Cardiac muscle cell (in vitro differentiated cells and primary cell): Measurements from ENCODE around the gene TRPV4. TPM values are rescaled to one million over a fixed set of nuclear protein-coding genes. Genes with fewer than 3 reads are reported as not detected.

Experiments used
- DNase-seq, 2 donors: peaks; one replicate each; pipeline versions ENCODE4 v3.0.0 to v3.0.0-alpha.2; 2010 to 2017; ENCODE audit warnings: low read depth in 1 of 2, low spot score in 1 of 2
- H3K27ac ChIP-seq: fragments of 200-600 bp; sonication (generic); 2 replicates; pipeline ENCODE4 v1.5.1; 2016
- H3K27me3 ChIP-seq: fragments of 200-600 bp; sonication (generic); 2 replicates; pipeline ENCODE4 v1.6.0; 2016; ENCODE audit warnings: control low read depth
- H3K36me3 ChIP-seq: fragments of 200-600 bp; sonication (generic); 2 replicates; pipeline ENCODE4 v1.5.1; 2016; ENCODE audit warnings: control low read depth
- H3K4me1 ChIP-seq: fragments of 200-600 bp; sonication (generic); 2 replicates; pipeline ENCODE4 v1.8.1; 2017; ENCODE audit warnings: low read depth, mild to moderate bottlenecking, mixed run types
- H3K4me3 ChIP-seq: fragments of 200-600 bp; sonication (generic); 2 replicates; pipeline ENCODE4 v1.5.1; 2016; ENCODE audit warnings: mild to moderate bottlenecking
- H3K9me3 ChIP-seq: fragments of 200-600 bp; sonication (generic); 2 replicates; pipeline ENCODE4 v1.5.1; 2017; ENCODE audit warnings: low read depth, mild to moderate bottlenecking, control low read depth
- polyA plus RNA-seq: library from polyadenylated mRNA; unstranded; fragments of >200 nt; fragmentation: Nextera tagmentation; extraction: Ambion mirVana; gene quantifications from 2 replicates; pipeline ENCODE4 v1.2.1, GENCODE V29; 2016
- total RNA-seq: library from RNA; depleted of rRNA; stranded (reverse); fragments of >200 nt; gene quantifications from 2 replicates; pipeline ENCODE4 v1.2.3, GENCODE V29; 2016
- TF ChIP-seq, protein P1 (sequence below): IDR thresholded peaks from 2 replicates; pipeline ENCODE4 v1.5.1; 2012; ENCODE audit warnings: low read depth, mild to moderate bottlenecking, low read length

The TRPV4 gene
- total and polyA plus RNA-seq, 2 experiments from 2014 or later, result 2.4 to 4.1 TPM

DNA sequence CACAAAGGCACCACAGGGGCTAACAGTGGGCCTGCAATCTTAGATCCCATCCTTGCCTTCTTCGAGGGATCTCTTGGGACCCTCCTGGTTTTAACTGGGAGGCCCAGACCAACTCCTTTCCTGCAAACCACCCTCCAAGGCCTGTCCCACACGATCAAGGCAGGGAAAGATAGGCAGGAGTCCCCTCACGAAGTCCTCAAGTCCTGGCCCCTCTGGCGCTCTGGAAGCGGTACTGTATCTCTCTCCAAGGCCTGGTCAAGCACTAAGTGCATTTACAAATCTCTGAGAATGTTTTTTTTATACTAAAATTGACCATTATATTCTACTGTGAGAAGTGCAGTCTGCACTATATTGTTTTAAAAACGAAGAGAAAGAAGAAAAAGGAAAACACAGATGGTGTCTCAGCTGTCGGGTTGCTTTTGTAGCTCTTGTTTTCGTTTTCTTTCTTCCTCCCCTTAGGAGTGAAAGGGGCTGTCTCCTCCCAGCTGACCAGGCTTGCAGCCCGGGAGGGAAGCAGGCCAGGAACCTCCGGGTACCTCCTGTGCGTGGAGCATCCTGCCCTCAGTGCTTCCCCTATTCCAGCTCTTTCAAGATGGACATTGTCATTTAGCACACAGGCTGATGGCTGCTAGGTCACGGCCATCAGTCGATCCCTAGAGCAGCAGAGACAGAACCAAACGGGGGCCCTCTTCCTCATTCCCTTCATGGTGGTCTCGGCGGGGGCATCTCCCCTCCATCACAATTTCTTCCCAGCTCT lies 62.9 kb downstream of the TRPV4 start:
- Histone ChIP-seq H3K27ac (no peak overlapping the region), H3K36me3 (no peaks in the 10 kb centered on the region), H3K9me3 (no peaks in the 10 kb centered on the region), H3K4me3 (no peak overlapping the region), H3K27me3 (no peaks in the 10 kb centered on the region), H3K4me1 (no peaks in the 10 kb centered on the region)
- no peak for DNase-seq
- TF ChIP-seq, protein P1, sequence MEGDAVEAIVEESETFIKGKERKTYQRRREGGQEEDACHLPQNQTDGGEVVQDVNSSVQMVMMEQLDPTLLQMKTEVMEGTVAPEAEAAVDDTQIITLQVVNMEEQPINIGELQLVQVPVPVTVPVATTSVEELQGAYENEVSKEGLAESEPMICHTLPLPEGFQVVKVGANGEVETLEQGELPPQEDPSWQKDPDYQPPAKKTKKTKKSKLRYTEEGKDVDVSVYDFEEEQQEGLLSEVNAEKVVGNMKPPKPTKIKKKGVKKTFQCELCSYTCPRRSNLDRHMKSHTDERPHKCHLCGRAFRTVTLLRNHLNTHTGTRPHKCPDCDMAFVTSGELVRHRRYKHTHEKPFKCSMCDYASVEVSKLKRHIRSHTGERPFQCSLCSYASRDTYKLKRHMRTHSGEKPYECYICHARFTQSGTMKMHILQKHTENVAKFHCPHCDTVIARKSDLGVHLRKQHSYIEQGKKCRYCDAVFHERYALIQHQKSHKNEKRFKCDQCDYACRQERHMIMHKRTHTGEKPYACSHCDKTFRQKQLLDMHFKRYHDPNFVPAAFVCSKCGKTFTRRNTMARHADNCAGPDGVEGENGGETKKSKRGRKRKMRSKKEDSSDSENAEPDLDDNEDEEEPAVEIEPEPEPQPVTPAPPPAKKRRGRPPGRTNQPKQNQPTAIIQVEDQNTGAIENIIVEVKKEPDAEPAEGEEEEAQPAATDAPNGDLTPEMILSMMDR, result no peak

- H3K27ac ChIP-seq, result no peak overlapping the region
- H3K4me1 ChIP-seq, result no peaks in the 10 kb centered on the region
- no peak overlapping the region for H3K4me3 ChIP-seq
- H3K9me3 ChIP-seq, result no peaks in the 10 kb centered on the region
- no peaks in the 10 kb centered on the region for H3K36me3 ChIP-seq
- no peaks in the 10 kb centered on the region for H3K27me3 ChIP-seq
- TF ChIP-seq, protein P1, result no peak
- DNase-seq, result no peak
Observed at GRCh38 chr12:109768901-109769670, 64.1 kb downstream of the TRPV4 start.

DNA sequence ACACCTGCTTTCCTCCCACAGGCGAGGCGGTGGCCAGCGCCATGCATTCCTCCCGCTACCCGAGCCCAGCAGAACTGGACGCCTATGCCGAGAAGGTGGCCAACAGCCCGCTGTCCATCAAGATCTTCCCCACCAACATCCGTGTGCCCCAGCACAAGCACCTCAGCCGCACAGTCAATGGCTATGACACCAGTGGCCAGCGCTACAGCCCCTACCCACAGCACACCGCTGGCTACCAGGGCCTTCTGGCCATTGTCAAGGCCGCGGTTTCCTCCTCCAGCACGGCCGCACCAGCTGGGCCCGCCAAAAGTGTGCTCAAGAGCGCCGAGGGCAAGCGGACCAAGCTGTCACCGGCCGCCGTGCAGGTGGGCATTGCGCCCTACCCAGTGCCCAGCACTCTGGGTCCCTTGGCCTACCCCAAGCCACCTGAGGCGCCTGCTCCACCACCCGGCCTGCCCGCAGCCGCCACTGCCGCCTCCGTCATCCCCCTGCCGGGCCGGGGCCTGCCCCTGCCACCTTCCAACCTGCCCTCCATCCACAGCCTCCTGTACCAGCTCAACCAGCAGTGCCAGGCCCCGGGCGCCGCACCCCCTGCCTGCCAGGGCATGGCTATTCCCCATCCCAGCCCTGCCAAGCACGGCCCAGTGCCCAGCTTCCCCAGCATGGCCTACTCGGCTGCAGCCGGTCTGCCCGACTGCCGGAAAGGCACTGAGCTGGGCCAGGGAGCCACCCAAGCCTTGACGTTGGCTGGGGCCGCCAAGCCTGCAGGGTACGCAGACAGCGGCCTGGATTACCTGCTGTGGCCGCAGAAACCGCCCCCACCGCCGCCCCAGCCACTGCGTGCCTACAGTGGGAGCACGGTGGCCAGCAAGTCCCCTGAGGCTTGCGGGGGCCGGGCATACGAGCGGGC lies 65.0 kb downstream of the TRPV4 start:
- TF ChIP-seq, protein P1, result no peak
- Histone ChIP-seq H3K27me3 (no peaks in the 10 kb centered on the region), H3K4me3 (no peak overlapping the region), H3K4me1 (no peaks in the 10 kb centered on the region), H3K27ac (no peak overlapping the region), H3K36me3 (no peaks in the 10 kb centered on the region), H3K9me3 (no peaks in the 10 kb centered on the region)
- no peak for DNase-seq

DNA sequence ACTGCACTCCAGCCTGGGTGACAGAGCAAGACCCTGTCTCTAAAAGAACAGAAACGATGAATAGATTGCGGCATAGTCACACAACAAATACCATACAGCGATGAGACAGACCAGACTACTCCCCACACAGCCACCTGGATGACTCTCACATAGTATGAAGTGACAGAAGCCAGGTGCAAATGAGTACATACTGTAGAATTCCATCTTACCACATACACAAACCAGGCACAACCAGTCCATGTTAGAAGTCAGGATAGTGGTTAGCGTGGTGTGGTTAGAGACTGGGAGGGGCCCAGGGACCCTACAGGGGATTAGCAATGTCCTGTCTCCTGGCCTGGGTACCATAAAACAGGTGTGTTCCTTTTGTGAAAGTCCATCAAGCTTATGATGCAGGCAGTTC lies 65.7 kb downstream of the TRPV4 start:
- Histone ChIP-seq H3K36me3 (no peaks in the 10 kb centered on the region), H3K27me3 (no peaks in the 10 kb centered on the region), H3K4me1 (no peaks in the 10 kb centered on the region), H3K27ac (no peak overlapping the region), H3K9me3 (no peaks in the 10 kb centered on the region), H3K4me3 (no peak overlapping the region)
- DNase-seq, result no peak
- TF ChIP-seq, protein P1, result no peak

DNA sequence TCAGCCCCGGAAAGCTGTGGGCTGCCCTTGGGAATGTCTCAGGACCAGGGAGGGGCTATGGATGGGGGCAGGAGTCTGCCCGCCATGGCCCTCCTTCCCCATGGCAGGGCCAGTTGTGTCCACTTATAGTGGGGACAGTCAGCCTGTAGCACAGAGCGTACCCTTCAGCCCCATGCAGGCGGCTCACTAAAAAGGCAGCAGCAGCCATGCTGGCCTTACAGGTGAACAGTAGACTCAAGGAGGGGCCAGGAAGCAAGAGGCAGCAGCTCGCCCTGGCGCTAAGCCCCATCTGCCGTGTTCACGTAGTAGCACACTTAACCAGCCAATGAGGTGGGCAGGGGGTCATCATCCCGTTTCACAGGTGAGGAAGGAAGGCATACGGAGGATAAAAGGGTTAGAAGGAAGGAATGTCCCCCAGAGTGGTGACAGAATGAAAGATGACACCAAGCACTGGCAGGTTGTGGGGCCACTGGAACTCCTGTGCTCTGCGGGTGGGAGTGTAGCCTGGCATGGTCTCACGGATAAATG lies 66.9 kb downstream of the TRPV4 start:
- Histone ChIP-seq H3K27me3 (no peaks in the 10 kb centered on the region), H3K27ac (no peak overlapping the region), H3K4me3 (no peak overlapping the region), H3K36me3 (no peaks in the 10 kb centered on the region), H3K9me3 (no peaks in the 10 kb centered on the region), H3K4me1 (no peaks in the 10 kb centered on the region)
- TF ChIP-seq, protein P1, result no peak
- DNase-seq, result no peak
